Right atrium auricular region (tissue), 2 donors: ENCODE data around the gene ITFG1. TPM values are rescaled to one million over a fixed set of nuclear protein-coding genes. Genes with fewer than 3 reads are reported as not detected.

Source experiments
- DNase-seq: peaks from one replicate; pipeline ENCODE4 v3.0.0-alpha.2; 2019; ENCODE audit warnings: low spot score
- H3K27ac ChIP-seq, 2 donors: fragments of 200-600 bp; sonication (generic); 1 replicate in 1 of 2; 2 replicates in 1 of 2; pipeline ENCODE4 v1.5.1; 2016 to 2019
- H3K27me3 ChIP-seq, 2 donors: fragments of 200-600 bp; sonication (generic); one replicate each; pipeline versions ENCODE4 v1.5.1 to v1.6.0; 2017 to 2019
- H3K36me3 ChIP-seq: fragments of 200-600 bp; sonication (generic); one replicate; pipeline ENCODE4 v1.5.1; 2016
- H3K4me1 ChIP-seq, 2 donors: fragments of 200-600 bp; sonication (generic); one replicate each; pipeline versions ENCODE4 v1.5.1 to v1.6.0; 2017 to 2019
- H3K4me3 ChIP-seq, 2 donors: fragments of 200-600 bp; sonication (generic); 1 replicate in 1 of 2; 2 replicates in 1 of 2; pipeline ENCODE4 v1.5.1; 2017 to 2019; ENCODE audit warnings: mild to moderate bottlenecking in 1 of 2, moderate library complexity in 1 of 2
- H3K9me3 ChIP-seq, 2 donors: fragments of 200-600 bp; sonication (generic); one replicate each; pipeline ENCODE4 v1.5.1; 2019
- CTCF ChIP-seq, 2 donors: fragments of 200-600 bp; sonication (generic); IDR thresholded peaks; one replicate each; pipeline ENCODE4 v1.5.1; 2019; ENCODE audit warnings: antibody characterized with exemption in 2 of 2
- total RNA-seq, 2 donors: library from RNA; depleted of rRNA; stranded (reverse); fragments of >200 nt; gene quantifications; one replicate each; pipeline ENCODE4 v1.1.0, GENCODE V29; 2016

ITFG1 gene
- total RNA-seq, 2 donors from 2014 or later, result 40.3 to 79.6 TPM

DNA sequence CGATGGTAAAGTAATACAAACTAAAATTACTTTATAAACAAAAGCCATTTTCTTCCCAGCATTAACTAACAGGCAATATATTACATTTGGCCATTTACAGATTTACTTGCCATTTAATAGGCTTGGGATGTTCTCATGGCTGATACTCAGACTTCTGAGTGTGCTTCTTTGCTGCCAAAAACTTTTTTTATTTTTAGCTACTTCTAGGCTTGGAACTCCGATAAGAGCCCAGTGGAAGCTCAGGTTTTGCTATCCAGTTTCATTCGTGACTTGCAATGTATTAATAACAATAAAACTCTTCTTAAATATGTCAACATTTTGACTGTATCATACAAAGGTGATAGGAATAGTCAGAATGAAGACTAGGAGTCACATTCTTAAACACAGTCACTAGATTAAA is 152.3 kb downstream of the ITFG1 start:
- DNase-seq, result no peak
- Histone ChIP-seq H3K9me3 (no peaks in the 10 kb centered on the region), H3K4me1 (peaks cover 0 to 5% of the 10 kb centered on the region in 2 donors), H3K4me3 (no peak overlapping the region), H3K27me3 (no peaks in the 10 kb centered on the region), H3K36me3 (no peaks in the 10 kb centered on the region), H3K27ac (no peak overlapping the region)
- TF ChIP-seq CTCF (IDR thresholded peaks at IDR 0.05), result no peak

GRCh38 chr16:47304563-47304962 is 156.3 kb downstream of the ITFG1 start:
- H3K9me3 ChIP-seq, result no peaks in the 10 kb centered on the region
- H3K27ac ChIP-seq, result no peak overlapping the region
- H3K27me3 ChIP-seq, result no peaks in the 10 kb centered on the region
- DNase-seq, result no peak
- no peaks in the 10 kb centered on the region for H3K36me3 ChIP-seq
- no peak for TF ChIP-seq CTCF (IDR thresholded peaks at IDR 0.05)
- peaks cover 0 to 5% of the 10 kb centered on the region in 2 donors for H3K4me1 ChIP-seq
- no peak overlapping the region for H3K4me3 ChIP-seq

- H3K9me3 ChIP-seq, result no peaks in the 10 kb centered on the region
- no peak overlapping the region for H3K27ac ChIP-seq
- DNase-seq, result no peak
- H3K36me3 ChIP-seq, result no peaks in the 10 kb centered on the region
- H3K4me1 ChIP-seq, result no peaks in the 10 kb centered on the region
- no peaks in the 10 kb centered on the region for H3K27me3 ChIP-seq
- H3K4me3 ChIP-seq, result no peak overlapping the region
- TF ChIP-seq CTCF (IDR thresholded peaks at IDR 0.05), result no peak
Measured at GRCh38 chr16:47299587-47299986, 161.3 kb downstream of the ITFG1 start.

GRCh38 chr16:47284999-47285398 is 175.9 kb downstream of the ITFG1 start:
- DNase-seq, result no peak
- no peaks in the 10 kb centered on the region for H3K4me1 ChIP-seq
- no peaks in the 10 kb centered on the region for H3K27me3 ChIP-seq
- H3K27ac ChIP-seq, result no peak overlapping the region
- peaks cover 0 to 22% of the 10 kb centered on the region in 2 donors for H3K9me3 ChIP-seq
- H3K36me3 ChIP-seq, result no peaks in the 10 kb centered on the region
- no peak overlapping the region for H3K4me3 ChIP-seq
- no peak for TF ChIP-seq CTCF (IDR thresholded peaks at IDR 0.05)

- Histone ChIP-seq H3K4me3 (no peak overlapping the region), H3K9me3 (peaks cover 0 to 9% of the 10 kb centered on the region in 2 donors), H3K4me1 (no peaks in the 10 kb centered on the region), H3K36me3 (no peaks in the 10 kb centered on the region), H3K27me3 (no peaks in the 10 kb centered on the region), H3K27ac (no peak overlapping the region)
- no peak for TF ChIP-seq CTCF (IDR thresholded peaks at IDR 0.05)
- DNase-seq, result no peak
Measured at GRCh38 chr16:47278306-47278970, 182.4 kb downstream of the ITFG1 start.

DNA sequence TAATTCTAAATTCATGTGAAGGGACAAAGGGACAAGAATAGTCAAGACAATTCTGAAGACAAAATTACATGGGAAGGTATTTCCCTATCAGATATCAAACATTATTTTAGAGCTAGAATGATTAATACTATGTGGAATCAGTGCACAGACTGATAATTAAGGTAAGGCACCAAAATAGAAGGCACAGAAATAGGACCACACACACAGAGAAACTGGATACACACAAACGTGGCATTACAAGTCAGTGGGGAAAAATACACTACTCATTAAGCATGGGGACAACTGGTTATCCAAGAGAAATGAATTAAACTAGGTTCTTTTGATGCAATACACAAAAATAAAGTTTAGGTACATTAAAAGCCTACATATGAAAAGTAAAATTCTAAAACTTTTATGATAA is 184.3 kb downstream of the ITFG1 start:
- no peaks in the 10 kb centered on the region for H3K36me3 ChIP-seq
- H3K27me3 ChIP-seq, result no peaks in the 10 kb centered on the region
- H3K4me1 ChIP-seq, result no peaks in the 10 kb centered on the region
- DNase-seq, result no peak
- H3K27ac ChIP-seq, result no peak overlapping the region
- no peak for TF ChIP-seq CTCF (IDR thresholded peaks at IDR 0.05)
- no peak overlapping the region for H3K4me3 ChIP-seq
- no peaks in the 10 kb centered on the region for H3K9me3 ChIP-seq
